ENCODE data around the gene DNAAF8.
"Not testable (repeated sequence)": the region's sequence is repeated elsewhere in the genome, so short reads cannot be mapped to it uniquely, and the experiment has no call there.

DNAAF8 gene

DNA sequence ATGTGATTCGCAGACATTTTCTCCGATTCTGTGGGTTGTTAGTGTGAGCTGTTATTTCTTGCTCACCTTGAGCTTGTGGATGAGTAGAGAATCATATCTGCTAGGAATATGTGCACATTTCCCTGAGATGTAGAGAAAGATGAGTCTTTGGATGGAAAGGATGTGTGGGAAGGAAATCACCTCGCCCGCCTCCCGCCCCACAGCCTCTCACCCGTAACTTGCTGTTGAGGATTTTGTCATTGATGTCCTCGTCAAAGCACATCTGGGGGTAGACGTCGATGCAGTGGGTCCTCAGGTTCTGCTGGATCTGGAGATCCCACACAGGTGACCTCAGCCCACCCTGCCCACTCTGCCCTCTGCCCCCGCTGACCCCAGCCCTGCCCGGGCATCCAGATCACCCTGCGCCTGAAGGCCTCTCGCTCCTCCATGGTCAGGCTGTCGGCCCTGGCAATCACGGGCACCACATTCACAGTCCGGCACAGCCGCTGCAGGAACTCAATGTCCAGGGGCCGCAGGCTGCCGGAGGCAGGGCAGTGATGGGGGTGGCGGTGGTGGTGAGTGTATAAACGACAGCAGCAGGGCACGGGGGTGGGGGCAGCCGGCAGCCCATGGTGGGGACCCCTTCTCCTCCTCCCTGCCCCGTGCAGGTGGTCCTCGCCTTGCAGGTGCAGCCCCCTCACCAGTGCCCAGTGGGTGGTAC, 49.1 kb downstream of the DNAAF8 start:
- no peak for DNase-seq (ENCODE audit: low read depth in 2 of 2)

DNA sequence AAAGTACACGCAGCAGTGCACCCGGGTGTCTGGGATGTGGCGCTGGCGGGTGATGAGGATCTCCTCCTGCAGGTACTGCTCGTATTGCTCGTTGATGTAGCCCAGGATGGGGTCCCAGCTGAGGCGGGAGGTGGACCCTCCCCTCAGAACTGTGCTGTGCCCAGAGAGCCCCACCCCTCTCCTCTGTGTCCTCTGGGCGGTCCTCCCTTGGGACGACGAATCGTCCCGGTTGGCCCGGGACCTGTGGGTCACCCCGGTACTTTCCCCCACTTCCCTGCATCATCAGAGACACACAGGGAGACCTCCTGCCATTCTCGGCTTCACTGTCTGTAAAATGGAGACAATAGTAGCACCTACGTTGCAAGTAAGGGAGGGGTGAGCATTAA, 49.6 kb downstream of the DNAAF8 start:
- no peak for DNase-seq (ENCODE audit: low read depth in 2 of 2)

DNA sequence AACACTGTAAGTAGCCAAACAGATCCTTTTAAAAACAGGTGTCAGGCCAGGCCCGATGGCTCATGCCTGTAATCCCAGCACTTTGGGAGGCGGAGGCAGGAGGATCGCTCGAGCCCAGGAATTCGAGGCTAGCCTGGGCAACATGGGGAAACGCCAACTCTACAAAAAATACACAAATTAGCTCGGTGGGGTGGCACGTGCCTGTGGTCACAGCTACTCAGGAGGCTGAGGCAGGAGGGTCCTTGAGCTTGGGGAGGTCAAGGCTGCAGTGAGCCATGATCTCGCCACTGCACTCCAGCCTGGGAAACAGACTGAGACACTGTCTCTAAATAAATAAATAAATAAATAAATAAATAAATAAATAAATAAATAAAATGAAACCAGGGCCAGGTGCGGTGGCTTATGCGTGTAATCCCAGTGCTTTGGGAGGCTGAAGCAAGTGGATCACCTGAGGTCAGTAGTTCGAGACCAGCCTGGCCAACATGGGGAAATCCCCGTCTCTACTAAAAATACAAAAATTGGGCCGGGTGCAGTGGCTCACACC, 50.2 kb downstream of the DNAAF8 start:
- not testable (repeated sequence) for DNase-seq (ENCODE audit: low read depth in 2 of 2)

DNA sequence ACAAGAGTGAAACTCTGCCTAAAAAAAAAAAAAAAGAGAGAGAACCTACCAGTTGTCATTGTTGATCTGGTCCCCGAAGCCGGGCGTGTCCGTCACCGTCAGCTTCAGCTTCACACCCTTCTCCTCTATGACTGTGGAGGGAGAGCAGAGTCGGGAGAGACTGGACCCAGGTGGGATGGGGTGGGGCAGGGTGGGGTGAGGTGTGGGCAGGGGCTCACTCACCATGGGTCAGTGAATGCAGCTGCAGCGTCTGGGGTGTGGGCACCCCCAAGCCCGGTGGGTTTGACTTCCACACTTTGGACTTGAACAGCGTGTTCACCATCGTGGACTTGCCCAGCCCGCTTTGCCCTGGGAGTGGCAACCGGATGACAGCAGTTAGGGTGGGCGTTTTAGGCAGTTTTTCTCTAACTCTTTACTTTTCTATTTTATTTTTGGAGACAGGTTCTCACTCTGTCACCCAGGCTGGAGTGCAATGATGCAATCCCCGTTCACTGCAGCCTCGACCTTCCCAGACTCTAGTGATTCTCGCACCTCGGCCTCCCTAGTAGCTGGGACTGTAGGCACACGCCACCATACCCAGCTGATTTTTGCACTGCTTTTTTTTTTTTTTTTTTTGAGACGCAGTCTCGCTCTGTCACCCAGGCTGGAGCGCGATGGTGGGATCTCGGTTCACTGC, 51.6 kb downstream of the DNAAF8 start:
- no peak for DNase-seq (ENCODE audit: low read depth in 2 of 2)

DNA sequence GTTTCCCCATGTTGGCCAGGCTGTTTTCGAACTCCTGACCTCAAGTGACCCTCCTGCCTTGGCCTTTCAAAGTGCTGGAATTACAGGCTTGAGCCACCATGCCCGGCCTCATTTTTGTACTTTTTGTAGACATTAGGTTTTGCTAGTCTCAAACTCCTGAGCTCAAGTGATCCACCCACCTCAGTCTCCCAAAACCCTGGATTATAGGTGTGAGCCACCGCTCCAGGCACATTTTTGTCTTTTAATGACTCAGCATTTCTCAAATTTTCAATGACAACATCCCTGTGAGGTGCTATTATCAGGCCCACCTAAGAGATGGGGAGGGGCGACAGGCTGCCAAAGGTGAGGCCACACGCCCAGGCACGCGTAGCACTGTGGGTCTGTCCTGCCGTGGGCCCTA, 52.7 kb downstream of the DNAAF8 start:
- no peak for DNase-seq (ENCODE audit: low read depth in 2 of 2)

DNA sequence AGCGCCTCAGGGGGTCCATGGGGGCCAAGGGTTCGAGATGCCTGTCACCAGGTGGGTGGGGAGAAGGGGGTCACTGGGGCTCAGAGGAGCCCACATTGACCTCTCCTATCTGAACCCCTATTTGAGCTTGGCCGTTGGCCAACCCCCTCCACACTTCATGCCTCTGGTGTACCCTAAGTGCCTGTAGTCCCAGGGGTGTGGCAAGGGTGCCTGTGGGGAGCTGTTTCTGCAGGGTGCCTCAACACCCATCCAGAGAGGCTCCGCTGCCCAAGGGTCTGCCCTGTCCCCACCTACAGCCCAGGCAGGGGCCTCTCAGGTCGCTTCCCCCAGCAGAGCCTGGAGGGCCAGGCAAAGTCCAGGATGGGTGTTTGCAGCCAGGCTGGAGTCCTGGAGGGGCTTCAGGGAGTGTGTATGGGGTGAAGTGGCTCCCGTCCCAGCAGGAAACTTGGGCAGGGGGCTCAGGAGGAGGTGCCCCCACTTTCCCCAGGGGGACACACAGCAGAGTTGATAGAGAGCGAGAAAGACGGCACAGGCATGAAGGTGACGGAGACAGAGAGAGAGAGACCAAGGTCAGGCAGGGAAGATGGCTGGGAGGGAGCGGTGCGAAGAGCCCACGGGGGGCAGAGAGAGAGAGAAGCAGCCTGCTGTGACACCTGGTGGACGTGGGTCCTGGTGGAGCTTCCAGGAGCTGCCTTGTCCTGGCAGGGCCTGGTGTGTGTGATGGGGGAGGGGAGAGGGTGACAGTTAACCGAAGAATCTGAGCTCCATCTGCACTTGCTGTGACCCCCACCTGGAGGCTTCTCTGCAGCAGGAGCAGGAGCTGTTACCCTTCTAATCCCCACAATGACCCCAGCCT, 53.5 kb downstream of the DNAAF8 start, which contains the start of gene SEPTIN12:
Gene SEPTIN12, minus strand, starts transcription at position 719 of the 856 bp plus-strand sequence. Its CDS starts 700 bp downstream, at position 19.
- DNase-seq (ENCODE audit: low read depth in 2 of 2), result no peak

DNA sequence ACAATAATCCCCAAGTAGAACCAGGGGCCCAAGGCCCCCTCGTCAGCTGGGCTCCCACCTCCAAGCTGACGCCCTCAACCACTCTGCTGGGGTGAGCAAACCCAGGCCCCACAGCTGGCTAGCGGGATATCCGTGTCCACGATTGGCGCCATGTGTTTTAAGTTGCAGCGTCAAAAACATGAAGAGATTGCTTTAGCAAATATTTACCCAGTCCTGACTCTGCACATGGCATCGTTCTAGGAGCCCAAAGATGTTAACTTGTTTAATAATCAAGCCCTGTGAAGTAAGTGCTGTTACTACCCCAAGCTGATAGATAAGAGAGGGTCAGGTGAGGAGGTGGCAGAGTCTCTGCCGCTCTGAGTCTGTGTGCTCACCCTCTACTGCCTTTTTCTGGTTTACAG, 54.2 kb downstream of the DNAAF8 start:
- DNase-seq (ENCODE audit: low read depth in 2 of 2), result no peak

DNA sequence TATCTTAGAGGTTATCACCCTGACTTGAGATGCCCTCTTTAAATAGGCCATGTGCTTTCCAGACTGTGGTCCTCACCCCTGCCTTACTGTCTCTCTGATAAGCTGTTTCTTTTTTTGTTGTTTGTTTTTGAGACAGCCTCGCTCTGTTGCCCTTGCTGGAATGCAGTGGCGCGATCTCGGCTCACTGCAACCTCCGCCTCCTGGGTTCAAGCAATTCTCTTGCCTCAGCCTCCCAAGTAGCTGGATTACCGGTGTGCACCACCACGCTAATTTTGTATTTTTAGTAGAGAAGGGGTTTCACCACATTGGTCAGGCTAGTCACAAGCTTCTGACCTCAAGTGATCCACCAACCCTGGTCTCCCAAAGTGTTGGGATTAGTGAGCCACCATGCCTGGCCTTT, 54.6 kb downstream of the DNAAF8 start:
- DNase-seq (ENCODE audit: low read depth in 2 of 2), result no peak

DNA sequence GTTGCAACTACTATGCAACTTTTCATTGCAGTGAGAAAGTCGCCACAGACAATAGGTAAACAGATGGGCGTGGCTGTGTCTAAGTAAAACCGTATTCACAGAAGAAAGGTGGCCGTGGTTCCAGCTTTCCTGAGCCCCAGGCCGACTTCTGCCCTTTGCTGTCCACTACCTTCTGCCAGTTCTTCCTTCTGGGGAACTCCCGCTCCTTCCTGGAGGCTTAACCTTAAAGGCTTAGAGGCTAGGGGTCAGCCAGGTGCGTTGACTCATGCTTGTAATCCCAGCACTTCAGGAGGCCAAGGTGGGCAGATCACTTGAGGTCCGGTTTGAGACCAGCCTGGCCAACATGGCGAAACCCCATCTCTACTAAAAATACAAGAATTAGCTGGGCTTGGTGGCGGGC, 55.9 kb downstream of the DNAAF8 start:
- no peak for DNase-seq (ENCODE audit: low read depth in 2 of 2)

DNA sequence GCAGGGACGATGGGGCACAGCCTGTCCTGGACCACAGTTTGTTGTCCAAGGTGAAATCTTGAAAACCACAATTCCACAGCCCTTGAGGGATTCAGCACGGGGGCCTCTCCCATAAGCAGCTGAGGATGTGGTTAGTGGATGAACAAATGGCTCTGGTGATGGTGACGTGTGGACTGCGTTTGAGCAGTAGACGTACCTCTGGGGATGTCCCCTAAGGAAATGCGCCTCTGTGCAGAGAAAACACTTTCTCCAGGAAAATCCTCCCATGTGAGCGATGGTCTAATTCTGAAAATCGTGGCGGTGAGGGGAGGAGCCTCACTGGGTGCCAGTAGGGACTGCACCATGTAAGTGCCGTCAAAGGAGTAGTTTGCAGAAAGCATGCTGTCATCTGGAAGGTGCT, 56.5 kb downstream of the DNAAF8 start:
- no peak for DNase-seq (ENCODE audit: low read depth in 2 of 2)

DNA sequence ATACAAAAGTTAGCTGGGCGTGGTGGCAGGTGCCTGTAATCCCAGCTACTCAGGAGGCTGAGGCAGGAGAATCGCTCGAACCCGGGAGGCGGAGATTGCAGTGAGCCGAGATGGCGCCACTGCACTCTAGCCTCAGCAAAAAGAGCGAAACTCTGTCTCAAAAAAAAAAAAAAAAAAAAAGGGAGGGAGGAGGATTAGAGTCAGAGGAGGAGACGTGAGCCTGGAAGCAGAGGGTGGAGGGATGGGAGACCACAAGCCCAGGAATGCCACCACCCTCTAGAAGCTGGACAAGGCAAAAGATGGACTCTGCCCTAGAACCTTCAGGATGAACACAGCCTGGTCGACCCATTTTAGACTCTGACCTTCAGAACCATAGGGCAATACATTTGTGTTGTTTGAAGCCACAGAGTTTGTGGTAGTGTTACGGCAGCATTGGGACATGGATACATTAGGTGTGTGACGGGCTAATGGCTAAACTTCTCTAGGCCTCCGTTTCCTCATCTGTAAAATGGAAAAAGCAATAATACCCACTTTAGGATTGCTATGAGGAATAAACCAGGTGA, 58.7 kb downstream of the DNAAF8 start:
- no peak for DNase-seq (ENCODE audit: low read depth in 2 of 2)

DNA sequence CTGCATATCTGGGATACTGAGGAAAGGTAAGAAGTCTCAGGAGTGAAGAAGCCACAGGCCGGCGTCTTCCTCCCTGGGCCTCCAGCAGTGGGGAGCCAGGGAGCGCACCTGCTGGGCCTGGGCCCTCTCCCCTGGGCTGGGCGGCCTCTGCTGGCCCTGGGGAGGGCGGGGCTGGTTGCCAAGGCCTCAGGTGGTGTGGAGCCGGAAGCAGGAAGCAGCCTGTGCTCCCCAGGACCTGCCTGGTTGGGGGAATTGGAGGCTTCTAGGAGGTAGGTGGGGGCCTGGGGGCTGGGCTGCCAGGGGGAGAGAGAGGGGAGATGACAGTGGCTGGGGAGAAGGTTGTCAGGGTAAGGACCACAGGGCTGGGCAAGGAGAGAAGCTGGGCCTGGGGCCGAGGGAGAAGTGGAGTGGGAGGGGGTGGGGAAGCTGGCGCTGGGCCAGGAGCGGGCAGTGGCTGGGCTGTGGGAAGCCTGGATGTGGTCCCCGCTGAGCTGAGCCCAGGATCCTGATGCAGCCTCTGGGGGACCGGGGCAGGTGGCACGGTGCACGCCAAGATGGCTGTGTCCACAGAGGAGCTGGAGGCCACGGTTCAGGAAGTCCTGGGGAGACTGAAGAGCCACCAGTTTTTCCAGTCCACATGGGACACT, 61.0 kb downstream of the DNAAF8 start, which contains the start of gene SMIM22:
Gene SMIM22, plus strand, starts transcription at position 189 of the 647 bp plus-strand sequence. Its CDS starts 366 bp downstream, at position 555.
- DNase-seq (ENCODE audit: low read depth in 2 of 2), result no peak

DNA sequence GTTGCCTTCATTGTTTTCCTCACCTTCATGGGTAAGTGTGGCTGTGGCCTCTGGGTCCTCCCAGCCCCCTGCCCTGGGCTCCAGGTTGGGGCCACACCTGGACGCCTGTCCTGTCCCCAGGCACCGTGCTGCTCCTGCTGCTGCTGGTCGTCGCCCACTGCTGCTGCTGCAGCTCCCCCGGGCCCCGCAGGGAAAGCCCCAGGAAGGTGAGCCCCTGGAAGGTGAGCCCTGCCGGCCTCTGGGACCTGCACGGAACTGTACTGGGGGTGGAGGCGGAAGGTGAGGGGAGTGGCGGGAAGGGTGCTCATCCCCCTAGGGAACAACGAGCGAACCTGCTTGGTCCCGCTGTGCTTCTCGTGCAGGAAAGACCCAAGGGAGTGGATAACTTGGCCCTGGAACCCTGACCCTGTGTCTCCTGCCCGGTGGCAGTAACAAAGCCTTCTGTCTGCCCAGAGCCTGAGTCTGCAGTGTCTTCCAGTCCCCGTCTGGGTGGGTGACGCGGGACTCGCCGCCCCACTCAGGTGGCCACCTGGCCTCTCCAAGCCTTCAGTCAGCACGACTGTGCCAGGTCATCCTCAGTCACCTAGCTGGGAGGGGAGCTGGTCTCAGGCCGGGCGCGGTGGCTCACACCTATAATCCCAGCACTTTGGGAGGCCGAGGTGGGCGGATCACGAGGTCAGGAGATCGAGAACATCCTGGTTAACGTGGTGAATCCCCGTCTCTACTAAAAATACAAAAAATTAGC, 61.7 kb downstream of the DNAAF8 start:
- no peak for DNase-seq (ENCODE audit: low read depth in 2 of 2)

DNA sequence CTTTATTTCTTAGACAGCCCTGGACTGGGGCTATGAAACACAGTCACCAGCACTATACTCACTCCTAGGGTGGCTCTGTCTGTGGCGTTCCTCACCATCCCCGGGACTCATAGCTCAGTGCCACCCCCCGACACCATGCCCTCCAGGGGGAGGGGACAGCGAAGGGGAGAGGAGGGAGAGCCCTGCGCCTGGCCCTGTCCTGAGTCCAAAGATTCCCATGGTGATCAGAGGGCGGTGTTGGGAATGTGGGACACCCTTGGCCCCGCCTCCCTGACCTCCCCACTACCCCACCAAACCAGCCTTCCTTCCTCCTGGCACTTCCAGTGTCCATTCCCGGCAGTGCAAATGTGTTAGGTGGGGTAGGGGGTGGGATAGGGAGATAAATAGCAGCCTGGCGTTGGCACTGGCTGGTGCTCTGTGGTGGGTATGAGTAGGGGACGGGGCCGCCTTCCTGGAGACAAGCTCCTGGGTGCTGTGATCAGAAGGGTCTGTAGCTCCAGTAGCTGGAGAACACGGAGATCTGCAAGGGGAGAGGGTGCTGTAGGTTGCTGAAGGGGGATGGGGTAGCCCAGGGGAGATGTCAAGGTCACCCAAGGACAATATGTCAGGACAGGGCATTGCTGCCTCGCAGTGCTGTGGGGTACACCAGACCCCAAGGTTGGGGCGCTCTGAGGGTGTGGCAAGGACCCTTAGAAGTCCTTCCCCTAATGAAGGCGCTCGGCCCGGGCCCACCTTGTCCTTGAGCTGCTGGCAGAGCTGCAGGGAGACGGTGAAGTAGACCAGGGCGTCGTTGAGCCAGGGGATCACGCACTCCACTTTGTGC, 62.9 kb downstream of the DNAAF8 start:
- no peak for DNase-seq (ENCODE audit: low read depth in 2 of 2)

DNA sequence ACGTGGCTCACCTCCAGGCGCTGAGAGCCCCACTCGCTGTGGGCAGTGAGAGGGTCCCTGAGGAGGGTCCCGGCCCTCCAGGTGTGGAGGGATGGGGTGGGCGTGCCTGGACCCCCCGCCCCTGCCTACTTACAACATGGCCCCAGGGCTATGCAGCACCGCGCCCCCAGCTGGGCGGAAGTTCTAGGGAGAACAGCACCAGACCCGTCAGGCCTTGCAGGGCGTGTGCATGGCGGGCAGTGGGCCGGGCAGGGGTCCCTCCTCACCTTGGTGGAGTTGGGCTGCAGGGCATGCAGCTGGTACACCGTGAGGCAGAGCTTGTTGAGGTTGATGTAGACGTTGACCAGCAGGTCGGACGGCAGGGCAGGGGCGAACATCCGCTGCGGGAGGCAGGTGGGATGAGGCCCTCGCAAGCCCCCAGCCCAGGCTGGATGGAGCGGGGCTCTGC, 63.5 kb downstream of the DNAAF8 start:
- DNase-seq (ENCODE audit: low read depth in 2 of 2), result no peak

DNA sequence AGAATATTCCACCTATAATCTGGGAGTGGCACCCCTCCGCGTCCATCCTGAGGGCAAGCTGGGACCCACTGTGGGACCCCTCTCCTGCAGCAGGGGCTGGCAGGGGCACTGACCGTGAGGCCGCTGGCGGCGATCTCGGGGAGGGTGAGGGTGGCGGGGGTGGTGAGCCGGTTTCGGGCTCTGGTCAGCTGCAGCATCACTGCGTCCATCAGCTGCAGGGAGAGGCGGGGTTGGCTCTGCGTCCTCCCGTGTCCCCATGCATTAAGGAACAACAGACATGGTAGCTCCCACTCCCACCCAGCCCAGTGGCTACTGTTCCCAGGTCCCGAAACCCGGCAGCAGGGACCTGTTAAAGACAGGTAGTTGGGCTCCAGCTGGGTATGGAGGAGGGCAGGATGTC, 64.1 kb downstream of the DNAAF8 start:
- DNase-seq (ENCODE audit: low read depth in 2 of 2), result no peak

All from stimulated activated CD4-positive, alpha-beta T cell treated with anti-CD3 and anti-CD28 coated beads, Interleukin-15, amount 100 ng/mL, for 48 hours (primary cell).